ENCODE data around the gene SLC26A3.

GRCh38 chr7:107758667-107759066 is 44.4 kb downstream of the SLC26A3 start:
- TF ChIP-seq CTCF (IDR thresholded peaks at IDR 0.05) (no peak), POLR2AphosphoS5 (IDR thresholded peaks at IDR 0.05) (no peak)
